Measurements from ENCODE around the gene MCCD1.
"Not testable (repeated sequence)": the region's sequence is repeated elsewhere in the genome, so short reads cannot be mapped to it uniquely, and the experiment has no call there.

The MCCD1 gene

GRCh38 chr6:31546339-31546957 is 17.7 kb downstream of the MCCD1 start, which contains the start of gene ATP6V1G2:
Gene ATP6V1G2, minus strand, starts transcription at chr6:31546608. Its CDS starts 49 bp downstream, at chr6:31546559.
- H3K4me3 ChIP-seq (replicated peaks in 1 of 2; ENCODE audit: low read depth in 2 of 2, low read length in 2 of 2), result peak within 1 kb of the TSS; percentile 42 to 54
- peak; percentile 100 for TF ChIP-seq CTCF (IDR thresholded peaks at IDR 0.05; ENCODE audit: low read depth, low read length)
- peak; percentile 94 to 95 for DNase-seq (ENCODE audit: low read depth in 2 of 2)

GRCh38 chr6:31546958-31547726 is 18.4 kb downstream of the MCCD1 start, which contains the start of gene NFKBIL1:
Gene NFKBIL1, plus strand, starts transcription at chr6:31547608. Its CDS starts 87 bp downstream, at chr6:31547695.
- no peak for TF ChIP-seq CTCF (IDR thresholded peaks at IDR 0.05; ENCODE audit: low read depth, low read length)
- peak; percentile 99 for DNase-seq (ENCODE audit: low read depth in 2 of 2)
- peak within 1 kb of the TSS; percentile 42 to 54 for H3K4me3 ChIP-seq (replicated peaks in 1 of 2; ENCODE audit: low read depth in 2 of 2, low read length in 2 of 2)

GRCh38 chr6:31547727-31548543 is 19.2 kb downstream of the MCCD1 start:
- peak overlapping the region; percentile 42 to 54 for H3K4me3 ChIP-seq (replicated peaks in 1 of 2; ENCODE audit: low read depth in 2 of 2, low read length in 2 of 2)
- no peak for TF ChIP-seq CTCF (IDR thresholded peaks at IDR 0.05; ENCODE audit: low read depth, low read length)

GRCh38 chr6:31548544-31548873 is 19.7 kb downstream of the MCCD1 start:
- TF ChIP-seq CTCF (IDR thresholded peaks at IDR 0.05; ENCODE audit: low read depth, low read length), result no peak
- DNase-seq (ENCODE audit: low read depth in 2 of 2), result no peak
- H3K4me3 ChIP-seq (replicated peaks in 1 of 2; ENCODE audit: low read depth in 2 of 2, low read length in 2 of 2), result peak overlapping the region in 1 of 2 donors; percentile 54

More at GRCh38 chr6:31547727-31548543, 19.2 kb downstream of the MCCD1 start:
- no peak for DNase-seq (ENCODE audit: low read depth in 2 of 2)

GRCh38 chr6:31551371-31551770 is 22.6 kb downstream of the MCCD1 start:
- H3K4me3 ChIP-seq (replicated peaks in 1 of 2; ENCODE audit: low read depth in 2 of 2, low read length in 2 of 2), result not testable (repeated sequence)
- DNase-seq (ENCODE audit: low read depth in 2 of 2), result peak; percentile 75 to 79
- TF ChIP-seq CTCF (IDR thresholded peaks at IDR 0.05; ENCODE audit: low read depth, low read length), result peak; percentile 53

GRCh38 chr6:31556307-31556706 is 27.5 kb downstream of the MCCD1 start:
- TF ChIP-seq CTCF (IDR thresholded peaks at IDR 0.05; ENCODE audit: low read depth, low read length), result no peak
- H3K4me3 ChIP-seq (replicated peaks in 1 of 2; ENCODE audit: low read depth in 2 of 2, low read length in 2 of 2), result no peak overlapping the region

More at GRCh38 chr6:31556307-31556706, 27.5 kb downstream of the MCCD1 start:
- DNase-seq (ENCODE audit: low read depth in 2 of 2), result no peak

Measured in cardiac fibroblast (primary cell).